DND-41 (cell line): ENCODE measurements around the gene DNAH10.

Source experiments
- ATAC-seq: fragments of 200-7000 bp; cut with Tn5 transposase; 3 replicates; pipeline ENCODE4 v1.9.1; 2021; ENCODE audit warnings: low read depth; ENCODE audit not compliant: insufficient read depth
- DNase-seq: peaks from one replicate; pipeline ENCODE4 v3.0.0-alpha.2; 2020
- H2AFZ ChIP-seq: 2 replicates; pipeline ENCODE4 v1.6.0; 2012; ENCODE audit warnings: low read depth, low read length
- H3K27ac ChIP-seq: 2 replicates; pipeline ENCODE4 v1.5.1; 2012; ENCODE audit warnings: low read length, inconsistent platforms
- H3K27me3 ChIP-seq: fragments of 200-600 bp; sonication (generic); 2 replicates; pipeline ENCODE4 v1.6.0; 2012; ENCODE audit warnings: low read length, mild to moderate bottlenecking, inconsistent platforms; ENCODE audit not compliant: insufficient read depth, poor library complexity
- H3K36me3 ChIP-seq: 2 replicates; pipeline ENCODE4 v1.5.1; 2012; ENCODE audit warnings: low read length, inconsistent platforms; ENCODE audit not compliant: insufficient read depth
- H3K4me1 ChIP-seq: 2 replicates; pipeline ENCODE4 v1.5.1; 2012; ENCODE audit warnings: mild to moderate bottlenecking, low read length; ENCODE audit not compliant: insufficient read depth
- H3K4me2 ChIP-seq: 2 replicates; pipeline ENCODE4 v1.6.0; 2012; ENCODE audit warnings: mild to moderate bottlenecking, moderate library complexity, low read length, inconsistent platforms; ENCODE audit not compliant: insufficient read depth
- H3K4me3 ChIP-seq, 2 experiments: fragments of 200-600 bp in 1 of 2; shearing (Covaris generic) in 1 of 2; 2 replicates each; pipeline ENCODE4 v1.5.1; 2012 to 2016; ENCODE audit warnings: inconsistent platforms in 2 of 2, low read length in 2 of 2, mild to moderate bottlenecking in 2 of 2, low read depth in 1 of 2, moderate library complexity in 1 of 2
- H3K79me2 ChIP-seq: 2 replicates; pipeline ENCODE4 v1.6.0; 2012; ENCODE audit warnings: low read length, inconsistent platforms; ENCODE audit not compliant: insufficient read depth
- H3K9ac ChIP-seq: 2 replicates; pipeline ENCODE4 v1.6.0; 2012; ENCODE audit warnings: low read depth, mild to moderate bottlenecking, inconsistent platforms, low read length, moderate library complexity
- H3K9me3 ChIP-seq: 2 replicates; pipeline ENCODE4 v1.5.1; 2012; ENCODE audit warnings: low read length, moderate library complexity, mild to moderate bottlenecking, inconsistent platforms; ENCODE audit not compliant: insufficient read depth, severe bottlenecking
- H4K20me1 ChIP-seq: 2 replicates; pipeline ENCODE4 v1.6.0; 2012; ENCODE audit warnings: low read length; ENCODE audit not compliant: insufficient read depth
- CTCF ChIP-seq: IDR thresholded peaks from 2 replicates; pipeline ENCODE4 v1.5.1; 2012; ENCODE audit warnings: borderline replicate concordance, low read length, moderate library complexity, mild to moderate bottlenecking; ENCODE audit not compliant: poor library complexity, severe bottlenecking; ENCODE audit errors: extremely low read depth
- EZH2 ChIP-seq: IDR thresholded peaks from 3 replicates; pipeline ENCODE4 v1.6.1; 2012; ENCODE audit warnings: borderline replicate concordance, low read depth, mild to moderate bottlenecking, moderate library complexity, low read length, inconsistent platforms; ENCODE audit not compliant: severe bottlenecking

DNAH10 gene

DNA sequence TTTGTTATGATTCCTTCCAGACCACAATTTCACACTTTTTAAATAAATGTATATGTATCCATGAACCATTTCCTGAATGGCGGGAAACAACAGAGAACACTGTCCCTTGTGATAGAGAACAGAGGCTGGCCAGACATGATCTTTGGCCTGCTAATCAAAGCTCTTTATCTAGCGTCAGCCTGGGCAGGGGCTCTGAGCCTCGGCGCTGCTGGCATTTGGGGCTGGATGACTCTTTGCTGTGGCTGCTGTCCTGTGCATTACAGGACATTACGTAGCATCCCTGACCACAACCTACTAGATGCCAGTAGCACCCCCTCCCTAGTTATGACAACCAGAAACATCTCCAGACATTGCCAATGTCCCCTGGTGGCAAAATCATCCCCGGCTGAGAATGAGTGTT lies 77.7 kb downstream of the DNAH10 start:
- H3K4me1 ChIP-seq: no peaks in the 10 kb centered on the region
- H3K79me2 ChIP-seq: no peaks in the 10 kb centered on the region
- ATAC-seq (no peak), DNase-seq (no peak)
- H3K4me2 ChIP-seq: no peak overlapping the region
- H4K20me1 ChIP-seq: no peaks in the 10 kb centered on the region
- H3K9me3 ChIP-seq: no peaks in the 10 kb centered on the region
- H3K27ac ChIP-seq: no peak overlapping the region
- peaks cover 3% of the 10 kb centered on the region for H3K27me3 ChIP-seq
- no peaks in the 10 kb centered on the region for H3K36me3 ChIP-seq
- H3K9ac ChIP-seq: no peak overlapping the region
- no peak for TF ChIP-seq CTCF
- TF ChIP-seq EZH2: no peak
- no peak overlapping the region for H3K4me3 ChIP-seq
- H2AFZ ChIP-seq: no peak overlapping the region

- Histone ChIP-seq H3K27ac (no peak overlapping the region), H4K20me1 (no peaks in the 10 kb centered on the region), H3K27me3 (peaks cover 3% of the 10 kb centered on the region), H3K4me1 (no peaks in the 10 kb centered on the region), H3K4me3 (no peak overlapping the region), H3K9ac (no peak overlapping the region), H3K36me3 (no peaks in the 10 kb centered on the region), H3K9me3 (no peaks in the 10 kb centered on the region), H3K79me2 (no peaks in the 10 kb centered on the region), H2AFZ (no peak overlapping the region), H3K4me2 (no peak overlapping the region)
- ATAC-seq (no peak), DNase-seq (no peak)
- TF ChIP-seq EZH2 (no peak), CTCF (no peak)
These were observed 78.8 kb downstream of the DNAH10 start for GRCh38 chr12:123840765-123841425.

DNA sequence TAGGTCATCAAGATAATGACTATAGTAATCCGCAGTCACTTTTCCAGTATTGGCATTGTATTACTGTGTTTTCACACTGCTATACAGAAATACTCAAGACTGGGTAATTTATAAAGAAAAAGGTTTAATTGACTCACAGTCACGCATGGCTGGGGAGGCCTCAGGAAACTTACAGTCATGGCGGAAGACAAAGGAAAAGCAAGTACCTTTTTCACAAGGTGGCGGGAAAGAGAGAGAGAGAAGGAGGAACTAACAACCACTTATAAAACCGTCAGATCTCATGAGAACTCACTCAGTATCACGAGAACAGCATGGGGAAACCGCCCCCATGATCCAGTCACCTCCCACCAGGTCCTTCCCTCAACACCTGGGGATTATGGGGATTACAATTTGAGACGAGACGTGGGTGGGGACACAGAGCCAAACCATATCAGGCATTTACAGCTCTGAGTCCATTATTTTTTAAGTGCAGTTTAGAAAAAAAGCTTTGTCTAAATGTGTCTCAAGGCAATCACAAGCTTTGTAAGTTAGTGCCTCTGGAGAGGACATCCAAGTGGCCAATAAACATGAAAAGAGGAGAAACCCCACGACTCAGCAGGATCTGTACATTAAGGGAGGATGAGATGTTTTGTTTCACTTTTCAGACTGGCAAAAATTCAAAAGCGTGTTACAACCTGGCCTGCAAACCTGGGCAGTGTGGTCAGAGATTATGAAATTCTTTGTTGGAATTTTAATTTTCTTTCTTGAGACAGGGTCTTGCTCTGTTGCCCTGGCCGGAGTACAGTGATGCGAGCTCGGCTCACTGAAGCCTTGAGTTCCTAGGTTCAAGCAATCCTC lies 82.0 kb downstream of the DNAH10 start:
- H3K4me2 ChIP-seq: no peak overlapping the region
- DNase-seq (no peak), ATAC-seq (no peak)
- no peaks in the 10 kb centered on the region for H4K20me1 ChIP-seq
- H3K4me1 ChIP-seq: no peaks in the 10 kb centered on the region
- H3K27me3 ChIP-seq: no peaks in the 10 kb centered on the region
- H3K9ac ChIP-seq: no peak overlapping the region
- H3K27ac ChIP-seq: no peak overlapping the region
- TF ChIP-seq EZH2: no peak
- no peak for TF ChIP-seq CTCF
- H3K79me2 ChIP-seq: no peaks in the 10 kb centered on the region
- no peak overlapping the region for H3K4me3 ChIP-seq
- no peak overlapping the region for H2AFZ ChIP-seq
- H3K9me3 ChIP-seq: no peaks in the 10 kb centered on the region
- H3K36me3 ChIP-seq: no peaks in the 10 kb centered on the region
